H1 (cell line): ENCODE data around the gene DCBLD1. TPM values are rescaled to one million over a fixed set of nuclear protein-coding genes. Genes with fewer than 3 reads are reported as not detected.

Experiments
- CBX5 ChIP-seq: fragments of 300-800, 300-1000 bp; sonication (generic); IDR thresholded peaks from 2 replicates; pipeline ENCODE4 v1.7.1; 2016; ENCODE audit warnings: antibody characterized with exemption, low read length, low read depth
- E2F6 ChIP-seq: IDR thresholded peaks from 2 replicates; pipeline ENCODE4 v1.6.1; 2012; ENCODE audit warnings: inconsistent platforms
- GTF2F1 ChIP-seq: IDR thresholded peaks from 2 replicates; pipeline ENCODE4 v1.6.1; 2012; ENCODE audit warnings: low read depth, low read length, improper control_type of control experiment, borderline replicate concordance
- MAX ChIP-seq: IDR thresholded peaks from 2 replicates; pipeline ENCODE4 v1.6.1; 2012; ENCODE audit warnings: inconsistent platforms
- PHF8 ChIP-seq: fragments of 200-600 bp; sonication (generic); conservative IDR thresholded peaks from 2 replicates; pipeline ENCODE4 v1.7.1; 2012; ENCODE audit warnings: low read depth, mild to moderate bottlenecking, inconsistent platforms, low read length, moderate library complexity
- ZNF274 ChIP-seq: IDR thresholded peaks from 2 replicates; pipeline ENCODE4 v1.7.0; 2012; ENCODE audit warnings: low read length, borderline replicate concordance; ENCODE audit errors: extremely low read depth
- polyA plus RNA-seq, 7 experiments: library from polyadenylated mRNA; depleted of rRNA in 3 of 7; stranded (reverse) in 5 of 7; unstranded in 2 of 7; fragments of >200 nt in 5 of 7; fragments of 200-250 nt in 2 of 7; gene quantifications; 1 replicate in 5 of 7; 2 replicates in 1 of 7; 4 replicates in 1 of 7; pipeline versions ENCODE4 v1.2.1 to v1.2.3, GENCODE V29; 2011 to 2013; ENCODE audit warnings: missing spikeins in 2 of 7, mixed read lengths in 2 of 7
- total RNA-seq: library from RNA; stranded (reverse); fragmentation: NEBNext Ultra II Directional; extraction: Animal tissue kit (Norgen Biotek cat#: 25700); gene quantifications from 2 replicates; pipeline ENCODE4 v1.2.1, GENCODE V29; 2021

DCBLD1 gene
- total and polyA plus RNA-seq, 2 of the 8 experiments (the other 6 are each of a cell fraction or from before 2014, with no cell fraction given), result 3.9 to 11.2 TPM

- TF ChIP-seq MAX (no peak), GTF2F1 (no peak), ZNF274 (no peak), E2F6 (no peak), CBX5 (no peak), PHF8 (no peak)
Observed at GRCh38 chr6:117497237-117497636, 14.8 kb downstream of the DCBLD1 start (continued).
